Measurements from ENCODE around the gene SLX4.
"Not testable (repeated sequence)": the region's sequence is repeated elsewhere in the genome, so short reads cannot be mapped to it uniquely, and the experiment has no call there.

Gene SLX4

DNA sequence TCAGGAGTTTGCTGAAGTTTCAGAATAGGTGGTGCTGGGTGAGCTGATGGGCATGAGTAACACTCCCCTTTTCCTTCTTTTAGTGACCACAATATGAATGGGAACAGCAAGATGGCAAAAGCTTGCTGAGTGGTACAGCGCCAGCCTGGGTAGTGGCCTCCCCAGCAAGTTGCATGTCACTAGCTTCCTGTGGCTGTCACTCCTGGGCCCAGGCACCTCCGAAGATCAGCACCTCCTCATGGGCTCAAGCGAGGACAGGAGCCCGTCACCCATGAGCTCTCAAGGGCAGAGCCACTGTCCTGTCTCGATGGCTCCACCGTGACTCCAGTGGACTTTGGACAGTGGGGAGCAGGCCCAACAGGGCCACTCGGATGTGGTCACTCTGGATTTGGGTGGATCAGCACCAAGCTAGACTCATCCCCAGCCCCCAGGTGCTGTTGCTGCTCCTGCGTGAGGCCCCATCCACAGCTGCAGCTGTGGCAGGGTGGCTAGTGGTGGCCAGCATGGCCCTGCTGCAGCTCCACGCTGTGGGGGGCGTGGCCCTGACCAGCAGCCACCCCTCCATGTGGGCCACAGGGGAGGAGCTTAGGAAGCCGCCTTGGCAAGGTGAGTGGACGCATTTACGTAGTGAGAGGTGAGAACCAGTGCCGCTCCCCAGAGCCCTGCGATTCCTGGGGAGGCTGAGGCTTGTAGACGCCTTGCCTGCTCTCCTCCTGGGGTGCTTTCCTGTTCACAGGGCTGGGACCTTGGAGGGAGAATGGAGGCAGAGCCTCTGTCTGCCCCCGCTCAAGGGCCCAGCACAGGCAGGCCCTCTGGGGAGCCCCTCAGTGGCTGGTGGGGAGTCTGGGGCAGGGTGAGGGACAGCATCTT lies 29.5 kb upstream of the SLX4 start:
- peak; percentile 17 for DNase-seq

DNA sequence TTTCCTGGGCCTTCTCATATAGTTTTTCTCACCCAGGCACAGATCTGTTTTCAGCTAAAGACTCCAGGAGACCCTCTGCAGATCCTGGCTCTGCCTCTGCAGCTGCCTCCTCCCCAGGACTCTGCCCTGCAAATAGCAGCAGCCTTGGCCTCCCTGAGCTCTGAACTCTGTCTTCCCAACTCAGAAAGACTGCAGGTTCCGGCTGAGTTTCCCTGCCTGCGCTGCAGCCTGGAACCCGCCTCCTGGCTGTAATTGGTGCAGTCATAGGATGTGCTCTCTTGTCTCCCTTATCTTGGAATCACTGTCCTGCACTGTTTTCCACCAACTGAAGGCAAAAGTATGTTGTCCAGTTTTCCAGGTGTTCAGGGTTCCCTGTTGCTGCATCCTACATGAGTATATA lies 28.8 kb upstream of the SLX4 start:
- peak; percentile 13 for DNase-seq

DNA sequence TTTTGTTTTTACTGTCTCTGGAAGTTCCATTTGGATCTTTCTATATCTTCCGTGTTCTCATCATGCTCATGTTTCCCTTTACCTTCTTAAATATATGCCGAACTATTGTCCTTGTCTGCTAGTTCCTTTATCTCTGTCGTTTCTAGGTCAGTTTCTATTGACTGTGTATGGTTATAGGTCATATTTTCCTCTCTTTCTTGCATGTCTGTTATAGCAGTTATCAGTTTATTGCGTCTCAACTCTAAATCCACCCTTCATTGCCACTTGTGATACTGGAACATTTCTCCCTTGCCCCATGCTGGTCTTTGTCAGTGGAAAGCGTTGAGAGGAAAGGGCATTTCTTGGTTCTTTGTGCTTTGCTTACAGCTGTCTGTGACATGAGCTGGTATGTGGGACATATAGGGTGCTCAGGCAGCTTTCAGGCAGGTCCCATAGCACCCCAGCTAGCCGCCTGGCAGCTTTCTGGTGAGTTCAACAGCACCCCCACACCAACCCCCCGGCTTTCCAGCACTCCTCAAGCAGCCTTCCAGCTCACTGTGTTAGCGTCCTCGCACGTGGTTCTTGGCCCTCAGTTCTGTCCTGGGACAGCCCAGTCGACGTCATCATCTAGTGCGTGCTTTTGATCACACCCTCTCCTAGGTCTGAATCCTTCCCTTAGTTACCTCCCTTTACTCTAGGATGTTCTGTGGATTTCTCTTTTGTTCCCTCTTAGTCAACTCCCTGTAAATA lies 27.7 kb upstream of the SLX4 start:
- DNase-seq: peak; percentile 16

DNA sequence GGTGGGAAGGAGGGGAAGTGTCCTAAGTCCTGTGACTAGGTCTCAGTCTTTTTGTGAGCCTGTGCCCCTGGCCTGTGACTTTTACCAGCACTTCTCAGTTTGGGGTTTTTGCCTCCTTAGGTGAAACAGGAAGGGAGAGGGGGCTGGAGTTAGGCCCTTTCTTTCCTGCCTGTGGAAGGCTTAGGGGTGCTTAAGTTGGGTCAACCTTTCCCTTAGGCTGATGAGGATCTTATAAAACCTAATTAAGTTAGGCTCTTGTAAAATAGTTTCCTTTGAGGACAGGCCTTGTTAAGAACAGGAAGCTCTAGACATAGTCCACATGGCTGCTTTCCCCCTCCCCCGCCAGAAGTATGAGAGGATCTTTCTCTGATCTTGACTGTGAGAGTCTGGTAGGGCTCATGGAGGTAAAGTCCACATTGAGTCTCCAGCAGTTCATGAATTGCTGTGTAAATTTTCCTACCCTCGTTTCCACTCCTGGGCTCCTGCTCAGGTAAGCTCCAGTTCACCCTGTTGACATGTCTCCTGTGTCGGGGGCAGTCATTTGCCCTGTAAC lies 26.0 kb upstream of the SLX4 start:
- peak; percentile 40 for DNase-seq

DNA sequence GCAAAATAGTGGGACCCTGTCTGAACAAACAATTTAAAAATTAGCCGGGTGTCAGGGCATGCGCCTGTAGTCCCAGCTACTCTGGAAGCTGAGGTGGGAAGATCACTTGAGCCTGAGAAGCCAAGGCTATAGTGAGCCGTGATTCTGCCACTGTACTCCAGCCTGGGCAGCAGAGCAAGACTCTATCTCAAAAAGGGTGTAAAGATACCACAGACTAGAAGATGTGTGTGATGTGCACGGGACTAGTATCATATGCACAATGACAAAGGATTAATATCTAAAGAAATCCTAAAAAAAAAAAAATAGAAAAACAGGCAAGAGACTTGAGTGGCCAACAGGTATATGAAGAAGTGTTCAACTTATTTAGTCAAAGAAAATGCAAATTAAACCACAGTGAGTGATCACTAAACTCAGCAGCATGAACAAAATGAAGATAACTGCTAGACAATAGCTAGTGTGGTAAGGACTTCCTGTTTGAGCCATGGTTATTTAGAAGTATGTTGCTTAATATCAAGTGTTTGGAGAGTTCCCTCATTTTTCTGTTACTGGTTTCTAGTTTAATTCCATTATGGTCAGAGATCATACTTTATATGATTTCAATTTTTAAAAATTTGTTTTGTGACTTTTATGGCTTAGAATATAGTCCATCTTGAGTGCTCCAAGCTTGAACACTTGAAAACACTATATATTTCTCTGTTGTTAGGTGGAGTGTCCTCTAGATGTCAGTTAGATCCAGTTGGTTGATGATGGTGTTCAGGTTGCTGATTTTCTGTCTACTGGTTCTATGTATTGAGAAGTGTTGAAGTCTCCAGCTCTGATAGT lies 14.7 kb upstream of the SLX4 start:
- no peak for DNase-seq

DNA sequence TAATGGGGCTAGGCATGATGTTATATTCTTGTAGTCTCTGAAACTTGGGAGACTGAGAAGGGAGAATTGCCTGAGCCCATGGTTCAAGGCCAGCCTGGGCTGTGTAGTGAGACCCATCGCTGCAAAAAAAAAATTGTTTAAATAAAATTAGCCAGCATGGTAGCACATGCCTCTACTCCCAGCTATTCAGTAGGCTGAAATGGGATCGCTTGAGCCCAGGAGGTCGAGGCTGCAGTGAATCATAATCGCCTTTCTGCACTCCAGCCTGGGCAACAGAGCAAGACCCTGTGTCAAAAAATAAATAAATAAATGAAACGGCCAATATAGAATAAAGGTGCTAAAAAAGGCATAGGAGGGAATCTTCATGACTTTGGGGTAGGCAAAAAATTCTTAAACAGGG lies 13.9 kb upstream of the SLX4 start:
- DNase-seq: no peak

DNA sequence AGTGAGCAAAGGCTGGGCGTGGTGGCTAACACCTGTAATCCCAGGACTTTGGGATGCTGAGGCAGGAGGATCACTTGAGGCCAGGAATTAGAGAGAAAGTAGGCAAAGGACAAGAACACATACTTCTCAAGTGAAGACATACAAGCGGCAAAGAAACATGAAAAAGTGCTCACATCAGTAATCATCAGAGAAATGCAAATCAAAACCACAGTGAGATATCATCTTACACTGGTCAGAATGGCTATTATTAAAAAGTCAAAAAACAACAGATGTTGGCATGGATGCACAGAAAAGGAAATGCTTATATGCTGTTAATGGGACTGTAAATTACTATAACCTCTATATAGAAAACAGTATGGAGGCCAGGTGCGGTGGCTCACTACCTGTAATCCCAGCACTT lies 12.2 kb upstream of the SLX4 start:
- DNase-seq: no peak

DNA sequence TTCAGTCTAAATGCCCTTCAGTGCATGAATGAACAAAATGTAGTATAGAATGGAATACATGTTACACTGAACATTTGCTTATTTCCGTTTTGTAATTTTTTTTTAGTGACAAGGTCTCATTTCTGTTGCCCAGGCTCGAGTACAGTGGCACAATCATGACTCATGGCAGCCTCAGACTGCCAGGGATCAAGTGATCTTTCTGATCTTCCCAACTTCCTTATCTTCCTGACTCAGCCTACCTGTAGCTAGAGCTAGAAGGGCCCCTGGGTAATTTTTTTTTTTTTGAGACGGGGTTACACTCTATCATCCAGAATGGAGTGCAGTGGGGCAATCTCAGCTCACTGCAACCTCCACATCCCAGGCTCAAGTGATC lies 7.3 kb upstream of the SLX4 start:
- DNase-seq: no peak

DNA sequence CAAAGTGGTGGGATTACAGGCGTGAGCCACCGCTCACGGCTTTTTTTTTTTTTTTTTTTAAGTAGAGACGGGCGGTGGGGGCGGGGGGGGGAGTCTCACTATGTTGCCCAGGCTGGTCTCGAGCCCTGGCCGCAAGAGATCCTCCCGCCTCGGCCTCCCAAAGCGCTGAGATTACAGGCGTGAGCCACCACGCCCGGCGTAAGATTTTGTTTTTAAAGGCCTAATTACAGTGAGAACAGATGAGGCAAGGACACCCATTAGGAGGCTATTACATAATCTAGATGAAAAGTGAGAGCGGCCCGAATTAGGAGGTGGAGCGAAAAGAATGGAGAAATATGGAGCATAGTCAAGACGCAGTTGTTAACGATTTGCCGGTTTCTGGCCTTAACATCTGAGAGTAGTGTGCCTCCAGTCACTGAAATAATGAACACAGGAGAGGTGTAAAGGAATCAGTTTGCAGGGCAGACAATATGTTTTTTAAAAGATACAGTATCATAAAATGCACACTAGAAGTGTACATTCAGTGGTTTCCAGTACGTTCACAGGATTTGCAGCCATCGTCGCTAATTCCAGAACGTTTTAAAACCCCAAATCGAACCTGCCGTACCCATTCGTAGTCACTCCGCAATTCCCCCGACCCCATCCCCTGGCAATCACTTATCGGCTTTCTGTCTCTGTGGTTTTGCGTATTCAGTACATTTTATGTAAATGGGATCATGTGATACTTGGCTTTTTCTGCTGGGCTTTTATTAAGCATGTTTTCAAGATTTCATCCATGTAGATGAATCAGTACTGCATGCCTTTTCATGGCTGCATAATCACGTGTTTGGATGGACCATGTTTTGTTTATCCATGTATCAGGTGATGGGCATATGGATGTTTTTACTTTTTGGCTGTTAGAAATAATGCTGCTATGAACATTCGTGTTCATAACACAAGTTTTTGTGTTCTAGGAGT lies 1.4 kb upstream of the SLX4 start:
- DNase-seq: no peak

DNA sequence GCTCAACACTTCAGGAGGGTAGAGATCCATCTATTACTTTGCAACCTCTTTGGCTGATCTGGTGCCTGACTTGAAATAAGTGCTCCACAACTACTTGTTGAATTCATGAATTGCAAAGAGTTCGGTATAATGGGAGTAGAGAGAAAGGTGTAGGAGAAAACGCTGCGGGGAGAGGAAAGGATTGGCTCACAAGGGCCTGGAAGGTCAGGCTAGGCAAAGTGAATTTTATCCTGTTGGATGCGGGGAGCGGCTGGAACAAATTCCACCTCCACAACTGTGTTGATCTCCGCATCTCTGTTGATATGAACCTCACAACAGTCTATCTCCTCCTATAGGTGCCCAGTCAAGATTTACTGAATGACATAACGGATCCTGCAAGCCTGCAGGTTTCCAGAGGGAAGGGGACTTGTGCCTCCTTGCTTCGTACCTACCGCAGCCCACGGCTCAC lies 684 bp downstream of the SLX4 start:
- no peak for DNase-seq

DNA sequence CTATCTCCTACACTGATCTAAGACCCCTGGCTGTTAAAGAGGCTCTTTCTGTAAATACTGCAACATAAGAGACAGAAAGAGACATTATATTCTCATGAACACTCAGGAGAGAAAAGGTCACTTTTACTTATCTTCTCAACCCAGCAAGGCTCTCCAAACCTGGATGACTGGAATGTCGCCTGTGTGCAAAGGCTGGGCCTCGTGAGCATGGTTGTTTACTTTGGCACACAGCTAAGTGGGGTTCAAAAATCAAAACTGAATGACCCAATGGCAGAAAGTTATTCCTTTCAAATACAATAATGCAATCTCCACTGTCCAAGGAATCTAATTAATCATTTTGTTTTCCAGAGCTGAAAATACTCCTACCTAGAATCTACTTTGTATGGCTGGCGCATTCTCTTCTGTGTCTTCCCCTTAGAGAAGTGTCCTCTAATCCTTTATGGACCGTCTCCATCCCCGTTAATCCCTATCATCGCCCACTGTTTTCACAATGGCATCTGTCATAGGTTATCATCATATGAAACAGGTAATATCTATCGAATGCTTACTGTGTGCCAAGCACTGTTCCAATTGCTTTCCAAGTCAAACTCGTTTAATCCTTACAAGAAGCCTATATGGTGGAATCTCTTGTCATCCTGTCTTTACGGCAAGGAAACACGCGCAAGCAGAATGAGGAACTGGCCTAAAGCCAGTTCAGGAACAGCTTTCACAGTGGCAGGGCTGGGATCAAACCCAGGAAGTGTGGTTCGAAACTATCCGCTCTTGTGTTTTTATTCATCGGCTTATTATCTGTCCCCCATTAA lies 1.3 kb downstream of the SLX4 start:
- DNase-seq: no peak

DNA sequence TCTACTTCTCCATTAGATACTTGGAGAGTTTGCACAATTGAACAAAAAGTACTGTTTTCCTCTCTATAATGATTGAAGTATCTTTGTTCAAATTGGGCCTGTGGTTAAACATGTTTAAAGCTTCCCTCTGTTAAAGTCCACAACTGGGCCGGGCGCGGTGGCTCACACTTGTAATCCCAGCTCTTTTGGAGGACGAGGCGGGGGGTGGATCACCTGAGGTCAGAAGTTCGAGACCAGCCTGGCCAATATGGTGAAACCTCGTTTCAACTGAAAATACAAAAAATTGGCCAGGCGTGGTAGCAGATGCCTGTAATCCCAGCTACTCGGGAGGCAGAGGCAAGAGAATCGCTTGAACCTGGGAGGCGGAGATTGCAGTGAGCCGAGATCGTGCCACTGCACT lies 2.4 kb downstream of the SLX4 start:
- DNase-seq: not testable (repeated sequence)

DNA sequence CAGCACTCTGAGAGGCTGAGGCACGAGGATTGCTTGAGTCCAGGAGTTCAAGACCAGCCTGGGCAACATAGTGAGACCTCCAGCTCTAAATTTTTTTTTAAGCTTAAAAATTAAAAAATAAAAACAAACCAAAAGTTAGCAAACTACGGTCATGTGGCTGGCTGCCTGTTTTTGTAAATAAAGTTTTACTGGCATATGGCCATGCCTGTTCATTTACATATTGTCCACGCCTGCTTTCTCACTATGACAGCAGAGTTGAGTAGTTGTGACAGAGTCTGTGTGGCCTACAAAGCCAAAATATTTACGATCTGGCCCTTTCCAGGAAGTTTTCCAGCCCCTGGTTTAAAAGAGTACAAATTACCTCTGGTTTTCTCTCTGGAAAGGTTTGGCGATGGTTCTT lies 3.3 kb downstream of the SLX4 start:
- no peak for DNase-seq

DNA sequence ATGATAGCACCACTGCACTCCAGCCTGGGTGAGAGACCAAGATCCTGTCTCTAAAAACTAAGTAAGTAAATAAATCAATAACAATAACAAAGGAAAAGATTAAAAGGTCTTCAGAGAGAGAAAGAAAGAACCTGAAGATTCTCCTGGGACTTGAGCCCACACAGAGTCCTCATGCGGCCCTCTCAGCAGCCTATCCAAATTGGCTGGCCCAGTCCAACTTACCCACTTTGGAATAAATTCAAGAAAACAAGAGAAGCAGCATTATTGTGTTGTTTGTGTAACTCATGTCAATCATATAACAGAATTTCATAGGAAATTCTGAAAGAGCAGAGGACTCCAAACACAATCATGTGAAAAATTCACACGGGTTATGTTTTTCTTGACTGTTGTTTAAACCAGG lies 3.8 kb downstream of the SLX4 start:
- no peak for DNase-seq

DNA sequence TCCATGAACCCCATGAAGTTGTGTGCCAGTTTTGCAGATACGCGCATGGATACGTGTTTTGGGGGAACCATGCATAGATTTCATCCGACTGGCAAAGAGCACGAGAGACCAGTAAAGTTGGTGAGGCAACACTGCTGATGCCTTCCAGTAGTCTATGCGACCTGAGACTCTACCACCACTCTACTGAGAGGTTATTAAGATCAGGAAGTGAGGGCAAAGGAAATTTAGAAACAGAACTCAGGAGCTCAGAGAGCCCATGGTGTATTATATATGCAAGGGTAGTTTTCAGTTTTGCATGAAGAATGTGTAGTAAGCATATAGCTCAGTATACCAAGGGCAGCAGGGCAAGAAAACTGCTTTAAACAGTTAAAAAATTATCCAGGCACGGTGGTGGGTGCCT lies 4.2 kb downstream of the SLX4 start:
- DNase-seq: no peak

DNA sequence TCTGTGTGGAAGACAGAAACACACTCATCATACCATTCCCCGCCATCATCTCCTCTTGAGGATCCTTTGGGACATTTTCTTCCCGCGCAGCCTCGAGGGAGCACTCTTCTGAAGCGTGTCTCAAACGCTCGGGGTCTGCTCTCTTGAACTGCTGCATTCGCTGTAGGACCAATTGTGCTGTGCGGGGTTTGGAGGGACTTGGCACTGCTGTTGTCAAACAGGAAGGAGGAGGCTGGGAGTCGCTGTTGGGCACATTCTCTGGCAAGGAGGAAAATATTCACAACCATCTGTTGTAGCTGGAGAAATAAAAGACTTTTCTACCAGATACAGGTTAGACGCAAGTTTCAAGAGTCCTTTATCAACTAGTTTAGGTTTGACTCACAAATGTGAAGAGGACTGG lies 5.0 kb downstream of the SLX4 start:
- no peak for DNase-seq

DNA sequence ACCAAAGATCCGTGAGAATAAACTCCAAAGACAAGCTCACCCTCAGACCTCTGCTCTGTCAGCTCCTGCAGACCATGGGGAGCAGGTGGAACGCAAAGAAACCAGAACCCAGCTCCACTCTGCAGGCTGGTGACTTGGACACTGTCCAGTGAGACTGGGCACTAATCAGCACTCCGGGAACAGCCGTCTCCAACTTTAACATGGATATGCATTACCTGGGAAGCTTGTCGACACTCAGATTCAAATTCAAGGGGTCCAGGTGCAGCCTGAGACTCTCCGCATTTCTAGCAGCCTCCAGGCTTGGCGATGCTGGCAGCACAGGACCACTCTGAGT lies 9.1 kb downstream of the SLX4 start:
- DNase-seq: no peak

DNA sequence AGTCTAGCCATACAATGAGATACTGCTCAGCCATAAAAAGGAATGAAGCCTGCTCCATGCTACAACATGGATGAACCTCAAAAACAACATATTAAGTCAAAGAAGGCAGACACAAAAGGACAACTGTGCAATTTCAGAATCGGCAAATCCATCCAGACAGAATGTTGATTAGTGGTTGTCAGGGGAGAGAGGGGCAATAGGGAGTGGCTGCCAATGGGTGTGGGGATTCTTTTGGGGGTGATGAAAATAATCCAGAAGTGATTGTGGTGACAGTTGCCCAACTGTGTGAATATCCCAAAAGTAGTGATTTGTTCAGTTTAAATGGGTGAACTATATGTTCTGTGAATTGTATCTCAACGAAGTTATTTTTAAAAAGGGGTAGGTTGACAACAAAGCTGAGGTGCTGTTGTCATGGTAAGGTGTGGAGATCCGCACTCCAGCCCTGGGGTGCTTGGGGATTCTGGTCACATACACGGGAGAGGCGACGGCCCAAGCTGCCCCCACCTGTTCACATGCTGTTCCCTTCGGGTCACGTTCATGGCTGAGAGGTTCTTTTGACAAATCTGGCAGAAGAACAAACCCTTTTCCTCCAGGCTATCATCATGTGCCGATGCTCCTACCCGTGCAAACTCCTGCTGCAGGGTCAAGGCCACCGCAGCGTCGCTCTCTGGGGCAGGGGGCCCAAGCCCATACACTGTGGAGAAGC lies 9.6 kb downstream of the SLX4 start:
- no peak for DNase-seq

DNA sequence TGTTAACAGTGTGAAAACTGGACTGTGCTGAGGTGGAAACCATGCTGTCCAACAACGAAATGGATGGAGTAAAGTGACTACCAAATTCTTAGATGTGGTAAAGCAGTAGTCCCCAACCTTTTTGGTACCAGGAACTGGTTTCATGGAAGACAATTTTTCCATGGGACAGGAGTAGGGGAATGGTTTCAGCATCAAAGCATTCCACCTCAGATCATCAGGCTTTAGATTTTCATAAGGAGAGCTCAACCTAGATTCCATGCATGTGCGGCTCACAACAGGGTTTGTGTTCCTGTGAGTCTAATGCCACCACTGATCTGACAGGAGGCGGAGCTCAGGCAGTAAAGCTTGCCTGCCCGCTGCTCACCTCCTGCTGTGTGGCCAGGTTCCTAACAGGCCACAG lies 11.5 kb downstream of the SLX4 start:
- DNase-seq: no peak

DNA sequence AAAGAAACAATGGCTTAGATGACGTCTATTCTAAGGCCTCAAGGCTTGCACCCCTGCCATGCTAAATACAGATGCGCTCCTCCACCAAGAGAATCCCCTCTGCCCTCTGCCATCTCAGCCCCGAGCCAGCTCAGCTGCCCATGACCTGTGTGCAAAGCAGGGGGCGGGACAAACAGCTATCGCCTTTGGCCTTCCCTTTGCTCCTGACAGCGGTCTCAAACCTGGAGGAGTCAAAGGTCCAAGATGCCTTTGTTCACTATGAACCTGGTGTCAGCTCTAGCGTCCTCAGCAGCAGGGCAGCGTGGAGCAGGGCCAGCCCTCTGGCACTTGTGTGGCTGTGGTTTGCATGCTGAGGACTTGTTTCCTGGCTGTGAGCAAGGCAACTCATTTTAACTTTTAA lies 12.3 kb downstream of the SLX4 start:
- no peak for DNase-seq

DNA sequence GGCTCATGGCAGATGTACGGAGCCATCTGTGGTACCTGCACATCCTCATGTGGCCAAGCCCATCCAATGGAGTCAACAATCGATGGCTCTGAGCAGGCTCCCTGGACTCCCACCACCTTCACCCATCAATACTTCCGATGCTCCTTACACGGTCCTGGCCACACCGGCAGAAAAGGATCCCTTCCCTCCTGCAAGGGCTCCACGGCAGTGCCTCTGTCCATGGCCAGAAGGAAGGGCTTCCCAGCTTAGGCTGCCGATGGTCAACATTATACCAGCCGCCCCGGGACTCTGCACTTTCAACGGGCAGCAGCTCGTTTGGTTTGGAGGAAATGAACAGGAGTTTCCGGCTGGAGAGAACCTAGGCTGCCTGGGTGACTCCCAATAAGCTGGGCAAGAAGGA lies 13.2 kb downstream of the SLX4 start:
- DNase-seq: no peak

Measured in stimulated activated CD8-positive, alpha-beta memory T cell treated with anti-CD3 and anti-CD28 coated beads, Interleukin-4, amount 100 ng/mL, for 48 hours (primary cell).